GM21786 (cell line): ENCODE measurements around the gene RDH14.

Experiments
- ATAC-seq: cut with Tn5 transposase; IDR thresholded peaks from one replicate; pipeline ENCODE4 v1.9.1; 2021; ENCODE audit not compliant: unreplicated experiment

RDH14 gene

DNA sequence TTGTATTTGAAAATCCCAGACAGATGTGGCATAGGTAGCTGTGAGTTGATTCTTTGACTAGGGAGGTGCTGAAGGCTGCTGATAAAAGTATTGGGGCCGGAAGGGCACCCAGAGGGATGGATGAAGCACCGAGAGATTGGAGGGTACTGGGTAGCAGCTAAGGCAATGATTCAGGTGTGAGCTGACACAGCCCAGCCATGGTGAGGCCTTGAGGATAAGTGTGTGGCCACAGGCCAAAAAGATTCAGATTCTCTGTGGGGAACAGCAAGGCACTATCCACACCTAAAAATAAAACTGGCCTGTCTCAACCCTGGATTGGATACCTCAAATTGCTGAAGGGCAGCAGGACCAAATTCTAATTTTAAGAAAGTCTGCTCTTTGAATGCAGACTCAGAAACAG lies 35.2 kb downstream of the RDH14 start:
- no peak for ATAC-seq

DNA sequence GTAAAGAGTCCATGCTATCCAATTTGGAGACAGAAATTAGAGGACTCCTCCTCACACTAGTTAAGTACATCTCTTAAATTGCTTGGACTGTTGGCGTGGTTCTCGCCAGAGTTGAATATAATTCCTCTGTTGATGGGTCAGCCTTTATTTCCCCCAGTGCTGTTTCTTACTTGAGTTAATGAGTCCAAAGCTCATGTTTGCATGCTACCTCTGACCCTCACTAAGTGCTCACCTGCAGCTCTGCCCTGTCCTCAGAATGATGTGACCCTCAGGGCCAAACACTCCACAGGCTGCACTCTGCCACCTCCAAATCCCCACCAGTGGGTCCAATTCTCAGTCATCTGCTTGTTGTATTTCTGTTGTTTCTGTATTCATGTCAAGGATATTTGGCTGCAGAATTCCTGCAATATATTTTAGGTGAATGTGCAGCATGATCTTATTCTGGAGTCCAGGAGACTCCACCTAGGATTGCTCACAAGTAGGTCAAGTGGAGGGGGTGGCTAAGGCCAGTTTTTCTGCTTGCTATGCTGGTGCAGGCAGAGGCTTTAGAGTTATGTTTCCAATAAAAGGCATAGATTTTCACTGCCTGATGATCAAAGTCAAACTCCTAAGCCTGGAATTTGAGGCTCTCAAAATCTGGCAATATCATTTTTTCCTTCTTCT lies 37.8 kb downstream of the RDH14 start:
- ATAC-seq, result no peak

DNA sequence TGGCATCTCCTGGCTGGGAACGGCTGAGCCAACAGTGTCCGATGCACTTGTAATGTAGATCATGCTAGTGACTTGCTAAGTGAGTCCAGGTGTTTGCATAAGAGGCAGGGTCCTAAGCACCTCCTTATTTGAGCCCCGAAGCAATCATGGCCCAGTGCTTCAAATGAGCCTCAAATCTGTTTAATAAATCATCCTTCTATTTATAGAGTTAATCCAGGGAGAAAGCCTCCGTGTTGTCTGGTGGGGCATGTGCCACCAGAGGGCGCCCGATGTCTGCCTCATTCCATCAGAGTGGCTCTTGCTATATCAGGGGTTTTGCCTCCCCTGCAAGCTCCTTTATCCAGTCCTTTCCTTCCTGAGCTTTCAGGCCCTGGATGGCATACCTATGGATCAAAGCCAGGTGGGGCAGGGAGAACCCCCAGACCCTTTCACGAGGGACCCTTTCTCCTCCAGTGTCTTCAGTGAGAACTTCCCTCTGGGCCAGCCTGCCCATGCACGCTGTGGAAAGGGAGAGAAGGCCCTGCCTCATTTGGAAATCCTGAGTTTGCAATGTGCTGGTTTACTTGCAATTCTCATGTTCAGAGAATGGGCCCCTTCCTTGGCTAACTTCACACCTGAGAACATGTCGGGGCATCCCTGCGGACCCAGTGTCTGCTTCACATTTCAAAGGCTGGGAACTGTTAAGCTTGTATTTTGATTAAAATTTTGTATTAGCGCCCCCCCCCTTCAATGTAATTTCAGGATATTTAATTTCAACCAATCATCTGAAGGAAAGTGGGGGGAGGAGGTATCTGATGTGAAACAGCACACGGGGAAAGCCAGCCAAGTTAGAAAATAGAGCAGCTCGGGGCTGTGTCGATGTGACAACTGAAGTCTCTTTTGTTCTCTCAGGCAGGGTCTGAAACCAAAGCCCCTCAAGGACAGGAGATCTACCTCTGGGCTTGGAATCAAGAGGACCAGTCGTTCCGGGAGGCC lies 39.7 kb downstream of the RDH14 start:
- peak; percentile 86 for ATAC-seq

GRCh38 chr2:18519914-18520450 lies 40.5 kb downstream of the RDH14 start:
- no peak for ATAC-seq

- no peak for ATAC-seq
Measured at GRCh38 chr2:18518116-18519111, 42.0 kb downstream of the RDH14 start.

DNA sequence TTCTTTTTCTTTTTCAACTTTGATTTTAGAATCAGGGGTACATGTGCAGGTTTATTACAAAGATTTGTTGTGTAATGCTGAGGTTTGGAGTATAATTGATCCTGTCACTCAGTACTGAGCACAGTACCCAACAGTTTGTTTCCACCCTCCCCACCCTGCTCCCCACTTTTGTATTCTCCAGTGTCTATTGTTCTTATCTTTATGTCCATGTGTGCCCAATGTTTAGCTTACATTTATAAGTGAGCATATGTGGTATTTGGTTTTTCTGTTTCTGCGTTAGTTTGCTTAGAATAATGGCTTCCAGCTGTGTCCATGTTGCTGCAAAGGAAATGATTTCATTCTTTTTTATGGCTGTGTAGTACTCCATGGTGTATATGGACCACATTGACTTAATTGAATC lies 43.1 kb downstream of the RDH14 start:
- ATAC-seq, result no peak

- ATAC-seq, result no peak
Measured at GRCh38 chr2:18516112-18516511, 44.3 kb downstream of the RDH14 start.

DNA sequence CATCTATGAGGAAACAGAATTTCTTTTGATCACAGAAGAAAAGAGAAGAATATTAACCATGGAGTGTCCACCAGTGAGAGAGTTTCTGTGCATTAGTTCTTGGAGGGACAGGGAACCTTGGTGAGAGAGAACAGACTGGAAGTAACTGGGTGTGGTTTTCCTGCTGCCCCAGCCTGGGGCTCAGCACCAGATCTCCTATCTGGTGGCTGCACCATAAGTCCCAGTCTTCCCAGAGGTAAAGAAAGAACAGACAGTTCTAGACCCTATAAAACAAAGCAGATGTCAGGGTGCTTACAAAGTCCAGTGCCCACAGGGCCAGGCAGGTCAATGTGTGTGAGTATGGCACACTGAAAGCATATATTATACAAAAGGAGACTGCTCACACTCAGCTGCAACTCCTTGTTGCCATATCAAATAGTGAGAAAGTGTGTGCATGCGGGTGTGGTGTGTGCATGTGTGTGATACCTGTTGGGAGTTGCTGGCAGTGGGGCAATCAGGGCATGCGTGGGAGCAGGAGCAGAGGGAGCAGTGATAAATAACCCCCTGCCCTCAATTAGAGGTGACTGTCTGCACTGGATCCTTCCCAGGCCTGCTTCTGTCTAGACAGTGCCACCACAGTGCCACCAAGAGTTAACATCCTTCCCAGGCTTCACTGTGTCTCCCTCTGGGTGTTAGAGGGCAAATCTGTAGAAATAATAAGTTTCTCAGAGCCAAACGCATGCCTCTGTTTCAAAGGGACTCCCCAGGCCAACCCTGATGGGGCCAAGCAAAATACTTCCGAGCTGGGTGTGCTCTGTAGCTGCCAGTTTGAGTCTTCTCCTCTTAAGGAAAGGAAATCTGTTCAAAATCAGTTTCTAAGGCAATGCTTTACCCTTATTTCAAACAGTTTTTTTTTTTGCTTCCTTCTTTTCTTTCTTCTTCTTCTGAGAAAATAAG lies 45.7 kb downstream of the RDH14 start:
- no peak for ATAC-seq

- no peak for ATAC-seq
Measured at GRCh38 chr2:18510775-18511174, 49.7 kb downstream of the RDH14 start.

- ATAC-seq, result no peak
Measured at GRCh38 chr2:18506883-18507509, 53.5 kb downstream of the RDH14 start.

DNA sequence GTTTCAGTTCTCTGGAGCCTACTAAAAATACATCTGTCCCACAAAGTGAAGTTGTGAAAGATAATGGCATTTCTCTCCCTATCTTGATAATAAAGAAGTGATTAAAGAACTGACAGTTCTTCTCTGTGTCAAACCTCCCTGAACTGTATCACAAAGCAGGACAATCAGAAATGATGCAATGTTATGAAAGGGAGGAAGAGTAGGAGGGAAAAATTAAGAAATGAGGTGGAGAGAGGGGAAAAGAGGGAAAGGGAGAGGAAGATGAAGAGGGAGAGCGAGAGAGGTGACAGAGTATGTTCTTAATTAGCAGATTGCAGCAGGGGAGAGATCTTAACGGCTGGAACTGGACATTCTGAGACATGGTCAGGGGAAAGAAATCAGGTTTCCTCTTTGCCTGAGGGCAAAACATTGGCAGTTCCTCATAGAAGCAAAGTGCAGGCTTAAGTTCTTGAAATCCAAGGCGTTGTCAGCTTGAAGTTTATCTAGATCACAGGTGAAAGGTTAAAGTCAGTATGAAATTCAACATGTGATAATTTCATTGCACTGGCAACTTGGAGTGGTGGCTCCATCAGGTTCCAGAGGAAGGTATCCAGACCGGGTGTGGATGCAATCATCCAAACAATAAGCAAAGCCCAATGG lies 54.6 kb downstream of the RDH14 start:
- ATAC-seq, result no peak
